ENCODE measurements around the gene SAP30BP.

The SAP30BP gene

GRCh38 chr17:75736173-75736835 lies 69.2 kb downstream of the SAP30BP start:
- Histone ChIP-seq H3K9ac (ENCODE audit: insufficient read length) (no peak overlapping the region), H3K27ac (no peak overlapping the region), H3K4me3 (no peak overlapping the region), H3K36me3 (ENCODE audit: insufficient read depth, low read length) (no peaks in the 10 kb centered on the region), H3K9me3 (ENCODE audit: low read depth, low read length) (no peaks in the 10 kb centered on the region)
- DNase-seq (ENCODE audit: low read depth, low spot score) = no peak
- no peak for TF ChIP-seq FOXP2 (optimal IDR thresholded peaks at IDR 0.05; ENCODE audit: control extremely low read depth, extremely low read length, insufficient read depth)
- no peak for TF ChIP-seq EZH2 (IDR thresholded peaks at IDR 0.05)
- TF ChIP-seq POLR2AphosphoS5 (IDR thresholded peaks at IDR 0.05; ENCODE audit: borderline replicate concordance, low read depth, low read length) = no peak

GRCh38 chr17:75737133-75737962 lies 70.2 kb downstream of the SAP30BP start:
- DNase-seq (ENCODE audit: low read depth, low spot score) = no peak
- no peaks in the 10 kb centered on the region for H3K9me3 ChIP-seq (ENCODE audit: low read depth, low read length)
- no peak overlapping the region for H3K27ac ChIP-seq
- H3K36me3 ChIP-seq (ENCODE audit: insufficient read depth, low read length) = no peaks in the 10 kb centered on the region
- no peak overlapping the region for H3K4me3 ChIP-seq
- no peak overlapping the region for H3K9ac ChIP-seq (ENCODE audit: insufficient read length)
- TF ChIP-seq FOXP2 (optimal IDR thresholded peaks at IDR 0.05; ENCODE audit: control extremely low read depth, extremely low read length, insufficient read depth) (no peak), EZH2 (IDR thresholded peaks at IDR 0.05) (no peak), POLR2AphosphoS5 (IDR thresholded peaks at IDR 0.05; ENCODE audit: borderline replicate concordance, low read depth, low read length) (no peak)

GRCh38 chr17:75738218-75738802 lies 71.2 kb downstream of the SAP30BP start:
- Histone ChIP-seq H3K4me3 (no peak overlapping the region), H3K36me3 (ENCODE audit: insufficient read depth, low read length) (no peaks in the 10 kb centered on the region), H3K27ac (no peak overlapping the region), H3K9me3 (ENCODE audit: low read depth, low read length) (no peaks in the 10 kb centered on the region), H3K9ac (ENCODE audit: insufficient read length) (no peak overlapping the region)
- no peak for DNase-seq (ENCODE audit: low read depth, low spot score)
- no peak for TF ChIP-seq EZH2 (IDR thresholded peaks at IDR 0.05)
- no peak for TF ChIP-seq POLR2AphosphoS5 (IDR thresholded peaks at IDR 0.05; ENCODE audit: borderline replicate concordance, low read depth, low read length)
- TF ChIP-seq FOXP2 (optimal IDR thresholded peaks at IDR 0.05; ENCODE audit: control extremely low read depth, extremely low read length, insufficient read depth) = no peak

- no peak for TF ChIP-seq POLR2AphosphoS5 (IDR thresholded peaks at IDR 0.05; ENCODE audit: borderline replicate concordance, low read depth, low read length)
- no peak for TF ChIP-seq EZH2 (IDR thresholded peaks at IDR 0.05)
- no peak for TF ChIP-seq FOXP2 (optimal IDR thresholded peaks at IDR 0.05; ENCODE audit: control extremely low read depth, extremely low read length, insufficient read depth)
- Histone ChIP-seq H3K4me3 (no peak overlapping the region), H3K9me3 (ENCODE audit: low read depth, low read length) (no peaks in the 10 kb centered on the region), H3K27ac (no peak overlapping the region), H3K36me3 (ENCODE audit: insufficient read depth, low read length) (no peaks in the 10 kb centered on the region), H3K9ac (ENCODE audit: insufficient read length) (no peak overlapping the region)
- DNase-seq (ENCODE audit: low read depth, low spot score) = no peak
Observed at GRCh38 chr17:75739174-75739573, 72.0 kb downstream of the SAP30BP start.

GRCh38 chr17:75739801-75740200 lies 72.7 kb downstream of the SAP30BP start:
- no peaks in the 10 kb centered on the region for H3K36me3 ChIP-seq (ENCODE audit: insufficient read depth, low read length)
- DNase-seq (ENCODE audit: low read depth, low spot score) = no peak
- H3K27ac ChIP-seq = no peak overlapping the region
- no peaks in the 10 kb centered on the region for H3K9me3 ChIP-seq (ENCODE audit: low read depth, low read length)
- no peak overlapping the region for H3K9ac ChIP-seq (ENCODE audit: insufficient read length)
- no peak overlapping the region for H3K4me3 ChIP-seq
- no peak for TF ChIP-seq EZH2 (IDR thresholded peaks at IDR 0.05)
- TF ChIP-seq POLR2AphosphoS5 (IDR thresholded peaks at IDR 0.05; ENCODE audit: borderline replicate concordance, low read depth, low read length) = no peak
- no peak for TF ChIP-seq FOXP2 (optimal IDR thresholded peaks at IDR 0.05; ENCODE audit: control extremely low read depth, extremely low read length, insufficient read depth)

GRCh38 chr17:75740215-75740614 lies 73.1 kb downstream of the SAP30BP start:
- TF ChIP-seq POLR2AphosphoS5 (IDR thresholded peaks at IDR 0.05; ENCODE audit: borderline replicate concordance, low read depth, low read length) (no peak), FOXP2 (optimal IDR thresholded peaks at IDR 0.05; ENCODE audit: control extremely low read depth, extremely low read length, insufficient read depth) (no peak), EZH2 (IDR thresholded peaks at IDR 0.05) (no peak)
- DNase-seq (ENCODE audit: low read depth, low spot score) = no peak
- Histone ChIP-seq H3K27ac (no peak overlapping the region), H3K9me3 (ENCODE audit: low read depth, low read length) (no peaks in the 10 kb centered on the region), H3K36me3 (ENCODE audit: insufficient read depth, low read length) (no peaks in the 10 kb centered on the region), H3K9ac (ENCODE audit: insufficient read length) (no peak overlapping the region), H3K4me3 (no peak overlapping the region)

- H3K4me3 ChIP-seq = no peak overlapping the region
- no peak overlapping the region for H3K27ac ChIP-seq
- no peak for DNase-seq (ENCODE audit: low read depth, low spot score)
- H3K9me3 ChIP-seq (ENCODE audit: low read depth, low read length) = no peaks in the 10 kb centered on the region
- no peaks in the 10 kb centered on the region for H3K36me3 ChIP-seq (ENCODE audit: insufficient read depth, low read length)
- TF ChIP-seq POLR2AphosphoS5 (IDR thresholded peaks at IDR 0.05; ENCODE audit: borderline replicate concordance, low read depth, low read length) (no peak), FOXP2 (optimal IDR thresholded peaks at IDR 0.05; ENCODE audit: control extremely low read depth, extremely low read length, insufficient read depth) (no peak), EZH2 (IDR thresholded peaks at IDR 0.05) (no peak)
- H3K9ac ChIP-seq (ENCODE audit: insufficient read length) = no peak overlapping the region
Observed at GRCh38 chr17:75740631-75741077, 73.5 kb downstream of the SAP30BP start.

GRCh38 chr17:75742337-75742736 lies 75.2 kb downstream of the SAP30BP start:
- no peak for DNase-seq (ENCODE audit: low read depth, low spot score)
- H3K9me3 ChIP-seq (ENCODE audit: low read depth, low read length) = no peaks in the 10 kb centered on the region
- H3K9ac ChIP-seq (ENCODE audit: insufficient read length) = no peak overlapping the region
- TF ChIP-seq POLR2AphosphoS5 (IDR thresholded peaks at IDR 0.05; ENCODE audit: borderline replicate concordance, low read depth, low read length) (no peak), FOXP2 (optimal IDR thresholded peaks at IDR 0.05; ENCODE audit: control extremely low read depth, extremely low read length, insufficient read depth) (no peak), EZH2 (IDR thresholded peaks at IDR 0.05) (no peak)
- H3K36me3 ChIP-seq (ENCODE audit: insufficient read depth, low read length) = no peaks in the 10 kb centered on the region
- H3K4me3 ChIP-seq = no peak overlapping the region
- H3K27ac ChIP-seq = no peak overlapping the region

All from SK-N-MC (cell line).